Gastrocnemius medialis (tissue), 4 donors: Measurements from ENCODE around the gene RNLS.

Experiments
- CTCF ChIP-seq, 5 experiments: fragments of 450-650 bp in 3 of 5; fragments of 200-600 bp in 2 of 5; sonication (generic) in 2 of 5; IDR thresholded peaks in 4 of 5; conservative IDR thresholded peaks in 1 of 5; 1 replicate in 4 of 5; 2 replicates in 1 of 5; pipeline ENCODE4 v1.5.1; 2016 to 2019; ENCODE audit warnings: antibody characterized with exemption in 5 of 5, mild to moderate bottlenecking in 3 of 5, moderate library complexity in 3 of 5
- POLR2A ChIP-seq, 2 donors: fragments of 450-650 bp; IDR thresholded peaks; one replicate each; pipeline ENCODE4 v1.6.1; 2017; ENCODE audit warnings: antibody characterized with exemption in 2 of 2, mild to moderate bottlenecking in 2 of 2, moderate library complexity in 2 of 2

- TF ChIP-seq CTCF (IDR thresholded peaks at IDR 0.05 in 4 of 5, conservative IDR thresholded peaks at IDR 0.05 in 1 of 5) (no peak), POLR2A (IDR thresholded peaks at IDR 0.05) (no peak)
These were observed 57.6 kb downstream of the RNLS start for GRCh38 chr10:88525371-88526069.
